HEK293 (cell line): ENCODE measurements around the gene RIMKLB.

Experiments
- CTCF ChIA-PET: fragments of 350-600 bp; formaldehyde crosslinking; extraction: SDS; loops from one replicate; lab custom pipeline; 2021; ENCODE audit warnings: antibody characterized with exemption; lab: Yijun Ruan, JAX
- POLR2A ChIA-PET: fragments of 300-600 bp; formaldehyde crosslinking; extraction: SDS; loops from one replicate; lab custom pipeline; 2020; ENCODE audit warnings: antibody characterized with exemption, inconsistent platforms; lab: Yijun Ruan, JAX
- H3K27ac ChIP-seq: fragments of 200-500 bp; sonication (Bioruptor generic); 2 replicates; pipeline ENCODE4 v1.5.1; 2014; ENCODE audit warnings: low read depth, low read length, control low read depth, inconsistent platforms; ENCODE audit errors: extremely low read depth
- H3K36me3 ChIP-seq, 2 experiments: fragments of 200-500 bp in 1 of 2; sonication (Bioruptor generic) in 1 of 2; 1 replicate in 1 of 2; 2 replicates in 1 of 2; pipeline ENCODE4 v1.5.1; 2014 to 2017; ENCODE audit warnings: inconsistent platforms in 2 of 2, low read length in 2 of 2; ENCODE audit not compliant: control insufficient read depth in 2 of 2, insufficient read depth in 1 of 2
- H3K4me1 ChIP-seq: fragments of 200-500 bp; sonication (Bioruptor generic); 2 replicates; pipeline ENCODE4 v1.5.1; 2014; ENCODE audit warnings: mild to moderate bottlenecking, low read length, inconsistent platforms; ENCODE audit not compliant: control insufficient read depth, insufficient read depth
- H3K4me3 ChIP-seq: 2 replicates; pipeline ENCODE4 v1.5.1; 2011; ENCODE audit warnings: low read depth, mild to moderate bottlenecking, control low read depth, low read length, moderate library complexity
- H3K9me3 ChIP-seq: fragments of 200-500 bp; sonication (Bioruptor generic); 2 replicates; pipeline ENCODE4 v1.5.1; 2014; ENCODE audit warnings: low read depth, low read length, inconsistent platforms; ENCODE audit not compliant: control insufficient read depth, insufficient read depth
- GFI1B ChIP-seq: fragments of 450-650 bp; formaldehyde crosslinking; IDR thresholded peaks from 2 replicates; pipeline ENCODE4 v1.5.1; 2016; ENCODE audit warnings: missing biosample characterization, missing genetic modification characterization
- GLIS1 ChIP-seq: fragments of 450-650 bp; formaldehyde crosslinking; IDR thresholded peaks from 2 replicates; pipeline ENCODE4 v1.5.1; 2016; ENCODE audit warnings: missing biosample characterization, missing genetic modification characterization
- HOXC10 ChIP-seq: sonication (generic); formaldehyde crosslinking; IDR thresholded peaks from 2 replicates; pipeline ENCODE4 v1.8.1; 2023; ENCODE audit warnings: mild to moderate bottlenecking, missing genetic modification reagents
- KLF9 ChIP-seq: fragments of 450-650 bp; formaldehyde crosslinking; IDR thresholded peaks from 2 replicates; pipeline ENCODE4 v1.5.1; 2016; ENCODE audit warnings: missing biosample characterization, missing genetic modification characterization, low read depth
- SALL2 ChIP-seq: fragments of 450-650 bp; formaldehyde crosslinking; IDR thresholded peaks from 2 replicates; pipeline ENCODE4 v1.5.0; 2017; ENCODE audit warnings: missing biosample characterization, mild to moderate bottlenecking, missing genetic modification characterization, borderline replicate concordance
- SCRT1 ChIP-seq: fragments of 450-650 bp; formaldehyde crosslinking; IDR thresholded peaks from 2 replicates; pipeline ENCODE4 v1.5.1; 2016; ENCODE audit warnings: missing biosample characterization, missing genetic modification characterization, borderline replicate concordance
- SCRT2 ChIP-seq: fragments of 450-650 bp; formaldehyde crosslinking; IDR thresholded peaks from 2 replicates; pipeline ENCODE4 v1.5.1; 2016; ENCODE audit warnings: missing biosample characterization, missing genetic modification characterization
- ZBTB6 ChIP-seq: fragments of 450-650 bp; formaldehyde crosslinking; IDR thresholded peaks from 2 replicates; pipeline ENCODE4 v1.5.1; 2017; ENCODE audit warnings: missing biosample characterization, missing genetic modification characterization
- ZNF292 ChIP-seq: fragments of 450-650 bp; formaldehyde crosslinking; IDR thresholded peaks from 2 replicates; pipeline ENCODE4 v1.5.1; 2016; ENCODE audit warnings: low read depth, missing biosample characterization, missing genetic modification characterization, borderline replicate concordance
- ZNF324 ChIP-seq: fragments of 450-650 bp; formaldehyde crosslinking; IDR thresholded peaks from 2 replicates; pipeline ENCODE4 v1.5.1; 2016; ENCODE audit warnings: missing biosample characterization, missing genetic modification characterization
- ZNF335 ChIP-seq: fragments of 450-650 bp; formaldehyde crosslinking; conservative IDR thresholded peaks from 2 replicates; pipeline ENCODE4 v1.5.1; 2016; ENCODE audit warnings: missing biosample characterization, missing genetic modification characterization
- ZNF48 ChIP-seq: fragments of 450-650 bp; formaldehyde crosslinking; IDR thresholded peaks from 2 replicates; pipeline ENCODE4 v1.5.1; 2016; ENCODE audit warnings: missing biosample characterization, missing genetic modification characterization
- ZNF488 ChIP-seq: fragments of 450-650 bp; formaldehyde crosslinking; IDR thresholded peaks from 2 replicates; pipeline ENCODE4 v1.5.1; 2016; ENCODE audit warnings: missing biosample characterization, missing genetic modification characterization
- ZNF623 ChIP-seq: fragments of 450-650 bp; formaldehyde crosslinking; IDR thresholded peaks from 2 replicates; pipeline ENCODE4 v1.5.1; 2016; ENCODE audit warnings: missing biosample characterization, missing genetic modification characterization
- ZNF654 ChIP-seq: fragments of 450-650 bp; formaldehyde crosslinking; IDR thresholded peaks from 2 replicates; pipeline ENCODE4 v1.5.1; 2016; ENCODE audit warnings: low read depth, missing biosample characterization, missing genetic modification characterization
- ZNF658 ChIP-seq: fragments of 450-650 bp; formaldehyde crosslinking; IDR thresholded peaks from 2 replicates; pipeline ENCODE4; 2016; ENCODE audit warnings: missing biosample characterization, missing genetic modification characterization
- ZNF704 ChIP-seq: fragments of 450-650 bp; formaldehyde crosslinking; IDR thresholded peaks from 2 replicates; pipeline ENCODE4 v1.5.1; 2016; ENCODE audit warnings: missing biosample characterization, missing genetic modification characterization
- ZNF747 ChIP-seq: fragments of 450-650 bp; formaldehyde crosslinking; IDR thresholded peaks from 2 replicates; pipeline ENCODE4 v1.5.1; 2016; ENCODE audit warnings: missing biosample characterization, missing genetic modification characterization
- ZNF785 ChIP-seq: fragments of 450-650 bp; formaldehyde crosslinking; IDR thresholded peaks from 2 replicates; pipeline ENCODE4 v1.5.1; 2016; ENCODE audit warnings: missing biosample characterization, missing genetic modification characterization
- ZNF843 ChIP-seq: fragments of 450-650 bp; formaldehyde crosslinking; IDR thresholded peaks from 2 replicates; pipeline ENCODE4 v1.5.1; 2016; ENCODE audit warnings: missing biosample characterization, missing genetic modification characterization
- ZSCAN16 ChIP-seq: fragments of 450-650 bp; formaldehyde crosslinking; IDR thresholded peaks from 2 replicates; pipeline ENCODE4 v1.5.1; 2016; ENCODE audit warnings: missing biosample characterization, missing genetic modification characterization
- TF ChIP-seq, protein P1 (sequence below): fragments of 450-650 bp; formaldehyde crosslinking; IDR thresholded peaks from 2 replicates; pipeline ENCODE4 v1.5.1; 2016; ENCODE audit warnings: missing biosample characterization, missing genetic modification characterization, borderline replicate concordance
- TF ChIP-seq, protein P2 (sequence below): fragments of 450-650 bp; formaldehyde crosslinking; IDR thresholded peaks from 2 replicates; pipeline ENCODE4 v1.5.1; 2016; ENCODE audit warnings: missing biosample characterization, missing genetic modification characterization
- TF ChIP-seq, protein P3 (sequence below): sonication (generic); formaldehyde crosslinking; IDR thresholded peaks from 2 replicates; pipeline ENCODE4 v1.8.1; 2022; ENCODE audit warnings: mild to moderate bottlenecking, moderate library complexity, missing genetic modification reagents

The RIMKLB gene

DNA sequence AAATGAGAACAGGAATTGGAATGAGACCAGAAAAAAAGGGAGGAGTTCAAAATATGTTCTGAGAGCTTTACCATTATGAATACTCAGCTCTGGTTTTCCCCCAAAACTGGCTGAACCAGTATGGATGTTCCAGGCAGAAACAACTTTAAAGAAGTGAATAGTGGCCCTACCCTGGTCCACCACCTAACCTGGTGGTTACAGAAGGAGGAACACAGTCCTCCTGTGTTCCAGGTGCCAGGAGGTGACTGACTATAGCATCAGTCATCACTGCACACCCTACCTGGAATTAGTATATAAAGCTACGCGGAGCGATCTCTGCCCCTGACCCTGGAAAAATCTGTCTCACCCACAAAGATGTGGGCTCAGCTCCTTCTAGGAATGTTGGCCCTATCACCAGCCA, 124.5 kb downstream of the RIMKLB start, which contains the start of gene A2ML1:
TSS of gene A2ML1 (plus strand) at position 324 of the 400 bp plus-strand sequence. CDS start at position 355, 31 bp downstream.
- Histone ChIP-seq H3K36me3 (no peaks in the 10 kb centered on the region), H3K9me3 (no peaks in the 10 kb centered on the region), H3K4me3 (no peak within 1 kb of the TSS), H3K4me1 (no peaks in the 10 kb centered on the region), H3K27ac (no peak within 1 kb of the TSS)
- POLR2A ChIA-PET, result no interaction called here
- TF ChIP-seq ZNF335 (tag by site-specific recombination), result no peak
- TF ChIP-seq ZNF48, result no peak
- TF ChIP-seq SALL2 (tag by site-specific recombination), result no peak
- TF ChIP-seq, protein P1, sequence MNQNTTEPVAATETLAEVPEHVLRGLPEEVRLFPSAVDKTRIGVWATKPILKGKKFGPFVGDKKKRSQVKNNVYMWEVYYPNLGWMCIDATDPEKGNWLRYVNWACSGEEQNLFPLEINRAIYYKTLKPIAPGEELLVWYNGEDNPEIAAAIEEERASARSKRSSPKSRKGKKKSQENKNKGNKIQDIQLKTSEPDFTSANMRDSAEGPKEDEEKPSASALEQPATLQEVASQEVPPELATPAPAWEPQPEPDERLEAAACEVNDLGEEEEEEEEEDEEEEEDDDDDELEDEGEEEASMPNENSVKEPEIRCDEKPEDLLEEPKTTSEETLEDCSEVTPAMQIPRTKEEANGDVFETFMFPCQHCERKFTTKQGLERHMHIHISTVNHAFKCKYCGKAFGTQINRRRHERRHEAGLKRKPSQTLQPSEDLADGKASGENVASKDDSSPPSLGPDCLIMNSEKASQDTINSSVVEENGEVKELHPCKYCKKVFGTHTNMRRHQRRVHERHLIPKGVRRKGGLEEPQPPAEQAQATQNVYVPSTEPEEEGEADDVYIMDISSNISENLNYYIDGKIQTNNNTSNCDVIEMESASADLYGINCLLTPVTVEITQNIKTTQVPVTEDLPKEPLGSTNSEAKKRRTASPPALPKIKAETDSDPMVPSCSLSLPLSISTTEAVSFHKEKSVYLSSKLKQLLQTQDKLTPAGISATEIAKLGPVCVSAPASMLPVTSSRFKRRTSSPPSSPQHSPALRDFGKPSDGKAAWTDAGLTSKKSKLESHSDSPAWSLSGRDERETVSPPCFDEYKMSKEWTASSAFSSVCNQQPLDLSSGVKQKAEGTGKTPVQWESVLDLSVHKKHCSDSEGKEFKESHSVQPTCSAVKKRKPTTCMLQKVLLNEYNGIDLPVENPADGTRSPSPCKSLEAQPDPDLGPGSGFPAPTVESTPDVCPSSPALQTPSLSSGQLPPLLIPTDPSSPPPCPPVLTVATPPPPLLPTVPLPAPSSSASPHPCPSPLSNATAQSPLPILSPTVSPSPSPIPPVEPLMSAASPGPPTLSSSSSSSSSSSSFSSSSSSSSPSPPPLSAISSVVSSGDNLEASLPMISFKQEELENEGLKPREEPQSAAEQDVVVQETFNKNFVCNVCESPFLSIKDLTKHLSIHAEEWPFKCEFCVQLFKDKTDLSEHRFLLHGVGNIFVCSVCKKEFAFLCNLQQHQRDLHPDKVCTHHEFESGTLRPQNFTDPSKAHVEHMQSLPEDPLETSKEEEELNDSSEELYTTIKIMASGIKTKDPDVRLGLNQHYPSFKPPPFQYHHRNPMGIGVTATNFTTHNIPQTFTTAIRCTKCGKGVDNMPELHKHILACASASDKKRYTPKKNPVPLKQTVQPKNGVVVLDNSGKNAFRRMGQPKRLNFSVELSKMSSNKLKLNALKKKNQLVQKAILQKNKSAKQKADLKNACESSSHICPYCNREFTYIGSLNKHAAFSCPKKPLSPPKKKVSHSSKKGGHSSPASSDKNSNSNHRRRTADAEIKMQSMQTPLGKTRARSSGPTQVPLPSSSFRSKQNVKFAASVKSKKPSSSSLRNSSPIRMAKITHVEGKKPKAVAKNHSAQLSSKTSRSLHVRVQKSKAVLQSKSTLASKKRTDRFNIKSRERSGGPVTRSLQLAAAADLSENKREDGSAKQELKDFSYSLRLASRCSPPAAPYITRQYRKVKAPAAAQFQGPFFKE, result no peak
- TF ChIP-seq HOXC10, result no peak
- no peak for TF ChIP-seq GFI1B
- TF ChIP-seq ZNF843 (tag by site-specific recombination), result no peak
- TF ChIP-seq, protein P2, sequence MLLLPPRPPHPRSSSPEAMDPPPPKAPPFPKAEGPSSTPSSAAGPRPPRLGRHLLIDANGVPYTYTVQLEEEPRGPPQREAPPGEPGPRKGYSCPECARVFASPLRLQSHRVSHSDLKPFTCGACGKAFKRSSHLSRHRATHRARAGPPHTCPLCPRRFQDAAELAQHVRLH (tag by site-specific recombination), result no peak
- TF ChIP-seq, protein P3, sequence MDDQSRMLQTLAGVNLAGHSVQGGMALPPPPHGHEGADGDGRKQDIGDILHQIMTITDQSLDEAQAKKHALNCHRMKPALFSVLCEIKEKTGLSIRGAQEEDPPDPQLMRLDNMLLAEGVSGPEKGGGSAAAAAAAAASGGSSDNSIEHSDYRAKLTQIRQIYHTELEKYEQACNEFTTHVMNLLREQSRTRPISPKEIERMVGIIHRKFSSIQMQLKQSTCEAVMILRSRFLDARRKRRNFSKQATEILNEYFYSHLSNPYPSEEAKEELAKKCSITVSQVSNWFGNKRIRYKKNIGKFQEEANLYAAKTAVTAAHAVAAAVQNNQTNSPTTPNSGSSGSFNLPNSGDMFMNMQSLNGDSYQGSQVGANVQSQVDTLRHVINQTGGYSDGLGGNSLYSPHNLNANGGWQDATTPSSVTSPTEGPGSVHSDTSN (CRISPR knock-in tag), result no peak
- TF ChIP-seq GLIS1 (tag by site-specific recombination), result no peak
- no peak for TF ChIP-seq ZNF488
- no peak for TF ChIP-seq KLF9 (tag by site-specific recombination)
- TF ChIP-seq ZNF785 (tag by site-specific recombination), result no peak
- CTCF ChIA-PET, result interaction anchor here (0.9 to 3.0 kb wide), 3 partner anchors 38 to 228 kb away, joined by 4 to 26 read pairs (median 4); no protein-coding TSS in a partner anchor

DNA sequence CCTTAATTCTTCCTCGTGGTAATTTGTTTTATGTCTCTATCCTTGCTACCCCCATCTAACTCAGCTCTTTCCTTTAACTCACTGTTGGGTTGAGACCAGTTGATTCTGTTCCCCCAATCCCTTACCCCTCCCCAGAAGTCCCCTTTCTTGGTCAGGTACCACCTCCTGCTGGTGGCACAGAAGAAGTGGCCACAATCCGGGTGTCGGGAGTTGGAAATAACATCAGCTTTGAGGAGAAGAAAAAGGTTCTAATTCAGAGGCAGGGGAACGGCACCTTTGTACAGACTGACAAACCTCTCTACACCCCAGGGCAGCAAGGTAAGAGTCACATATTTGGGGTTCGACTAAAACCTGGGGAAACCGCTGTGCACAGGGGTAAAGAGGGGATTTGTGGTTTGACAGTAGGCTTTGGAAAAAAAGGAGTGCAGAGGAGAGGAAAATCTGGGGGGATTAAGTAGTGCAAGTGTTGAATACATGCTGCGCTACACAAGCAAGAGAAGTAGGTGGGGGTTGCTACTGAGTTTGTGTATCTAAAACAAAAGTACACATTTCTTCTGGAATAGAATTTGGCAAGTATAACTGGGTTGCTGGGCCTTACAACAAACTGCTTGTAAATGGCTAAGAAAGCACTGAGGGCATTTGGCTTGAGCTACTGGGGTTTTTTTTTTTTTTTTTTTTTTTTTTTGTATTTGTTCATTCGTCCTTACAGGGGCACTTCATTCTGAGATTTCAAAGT, 125.9 kb downstream of the RIMKLB start:
- Histone ChIP-seq H3K4me3 (no peak overlapping the region), H3K4me1 (no peaks in the 10 kb centered on the region), H3K9me3 (no peaks in the 10 kb centered on the region), H3K36me3 (no peaks in the 10 kb centered on the region), H3K27ac (no peak overlapping the region)
- ChIA-PET CTCF (interaction anchor here (0.6 to 3.5 kb wide), 20 partner anchors 18 to 342 kb away, joined by 3 to 26 read pairs (median 4); partner anchors contain the start of gene RIMKLB), POLR2A (no interaction called here)
- no peak for TF ChIP-seq ZSCAN16 (tag by site-specific recombination)
- no peak for TF ChIP-seq ZNF747 (tag by site-specific recombination)
- no peak for TF ChIP-seq ZNF704 (tag by site-specific recombination)
- TF ChIP-seq SCRT1 (tag by site-specific recombination), result peak; percentile 54; the same call in 1 of the 2 replicates
- TF ChIP-seq ZNF623 (tag by site-specific recombination), result no peak
- peak; percentile 70 for TF ChIP-seq ZNF654 (tag by site-specific recombination)
- peak; percentile 32; the same call in 1 of the 2 replicates for TF ChIP-seq SCRT2 (tag by site-specific recombination)
- no peak for TF ChIP-seq ZNF324
- TF ChIP-seq ZBTB6 (tag by site-specific recombination), result no peak
- TF ChIP-seq ZNF658 (tag by site-specific recombination), result no peak
- no peak for TF ChIP-seq ZNF292
